ENCODE data around the gene MTF1.
A peak's percentile ranks its signal among the peaks of the same experiment; 100 is the strongest.

MTF1 gene

GRCh38 chr1:37831109-37831508 lies 28.3 kb downstream of the MTF1 start:
- no peak overlapping the region for H3K4me3 ChIP-seq (ENCODE audit: low read length)
- no peak for TF ChIP-seq ZNF274 (IDR thresholded peaks at IDR 0.05; ENCODE audit: low read depth, low read length)

- no peak for TF ChIP-seq ZNF274 (IDR thresholded peaks at IDR 0.05; ENCODE audit: low read depth, low read length)
- no peak overlapping the region for H3K4me3 ChIP-seq (ENCODE audit: low read length)
These were observed 30.9 kb downstream of the MTF1 start for GRCh38 chr1:37828410-37829074.

DNA sequence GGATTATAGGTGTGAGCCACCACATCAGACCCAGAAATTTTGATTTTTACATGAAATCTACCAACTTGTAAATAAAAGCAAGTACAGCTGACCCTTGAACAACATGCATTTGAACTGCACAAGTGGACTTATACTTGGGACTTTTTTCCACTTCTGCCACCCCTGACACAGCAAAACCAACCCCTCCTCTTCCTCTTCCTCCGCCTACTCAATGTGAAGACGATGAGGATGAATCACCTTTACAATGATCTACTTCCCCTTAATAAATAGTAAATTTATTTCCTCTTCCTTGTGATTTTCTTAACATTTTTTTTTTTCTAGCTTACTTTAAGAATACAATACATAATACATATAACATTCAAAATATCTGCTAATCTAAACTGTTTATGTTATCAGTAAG lies 33.9 kb downstream of the MTF1 start:
- no peak for TF ChIP-seq ZNF274 (IDR thresholded peaks at IDR 0.05; ENCODE audit: low read depth, low read length)
- no peak overlapping the region for H3K4me3 ChIP-seq (ENCODE audit: low read length)

GRCh38 chr1:37824001-37824400 lies 35.4 kb downstream of the MTF1 start:
- TF ChIP-seq ZNF274 (IDR thresholded peaks at IDR 0.05; ENCODE audit: low read depth, low read length): no peak
- H3K4me3 ChIP-seq (ENCODE audit: low read length): no peak overlapping the region

GRCh38 chr1:37822906-37823815 lies 36.2 kb downstream of the MTF1 start:
- TF ChIP-seq ZNF274 (IDR thresholded peaks at IDR 0.05; ENCODE audit: low read depth, low read length): no peak
- no peak overlapping the region for H3K4me3 ChIP-seq (ENCODE audit: low read length)

DNA sequence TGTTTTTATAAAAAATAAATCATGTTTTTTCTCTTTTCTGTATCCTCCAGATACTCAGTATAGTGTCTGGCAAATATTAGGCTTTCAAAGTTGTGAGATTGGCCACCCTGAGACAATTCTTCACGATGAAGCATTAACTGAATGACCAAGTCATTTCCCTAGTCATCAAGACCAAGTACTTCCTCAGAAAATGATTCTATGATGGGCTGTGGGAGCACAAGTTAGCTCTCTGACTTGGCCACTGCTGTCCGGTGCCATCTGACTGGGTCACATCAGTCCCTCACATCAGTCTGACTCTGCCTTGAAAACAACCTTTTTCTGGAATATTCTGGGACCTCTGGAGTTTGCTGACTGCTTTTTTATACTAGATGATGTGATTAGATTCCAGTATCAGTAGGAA lies 37.9 kb downstream of the MTF1 start:
- no peak overlapping the region for H3K4me3 ChIP-seq (ENCODE audit: low read length)
- TF ChIP-seq ZNF274 (IDR thresholded peaks at IDR 0.05; ENCODE audit: low read depth, low read length): no peak

- H3K4me3 ChIP-seq (ENCODE audit: low read length): no peak overlapping the region
- TF ChIP-seq ZNF274 (IDR thresholded peaks at IDR 0.05; ENCODE audit: low read depth, low read length): no peak
These were observed 41.9 kb downstream of the MTF1 start for GRCh38 chr1:37817481-37817880.

GRCh38 chr1:37814252-37814651 lies 45.1 kb downstream of the MTF1 start:
- H3K4me3 ChIP-seq (ENCODE audit: low read length): no peak overlapping the region
- no peak for TF ChIP-seq ZNF274 (IDR thresholded peaks at IDR 0.05; ENCODE audit: low read depth, low read length)

- no peak for TF ChIP-seq ZNF274 (IDR thresholded peaks at IDR 0.05; ENCODE audit: low read depth, low read length)
- H3K4me3 ChIP-seq (ENCODE audit: low read length): no peak overlapping the region
These were observed 45.8 kb downstream of the MTF1 start for GRCh38 chr1:37813529-37814145.

GRCh38 chr1:37811027-37811655 lies 48.3 kb downstream of the MTF1 start:
- H3K4me3 ChIP-seq (ENCODE audit: low read length): no peak overlapping the region

DNA sequence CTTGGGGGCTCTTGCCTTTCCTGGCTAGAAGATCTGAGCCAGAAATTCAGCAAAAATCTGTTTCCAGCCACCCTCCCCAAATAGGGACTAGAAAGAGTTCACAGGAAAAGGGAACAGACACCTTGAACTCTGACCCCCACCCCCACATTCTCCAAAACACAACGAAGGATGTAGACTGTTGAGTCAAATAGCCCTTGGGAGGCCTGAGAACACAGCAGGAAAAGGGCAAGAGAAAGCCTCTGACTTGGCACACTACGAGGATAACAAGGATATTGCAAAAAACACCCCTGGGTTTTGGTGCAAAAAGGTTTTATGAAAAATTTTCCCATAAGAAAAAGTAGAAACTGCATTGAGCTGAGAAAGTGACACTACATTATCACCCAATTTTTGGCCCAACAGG lies 49.5 kb downstream of the MTF1 start:
- no peak for TF ChIP-seq ZNF274 (IDR thresholded peaks at IDR 0.05; ENCODE audit: low read depth, low read length)
- no peak overlapping the region for H3K4me3 ChIP-seq (ENCODE audit: low read length)

More at GRCh38 chr1:37811027-37811655, 48.3 kb downstream of the MTF1 start:
- no peak for TF ChIP-seq ZNF274 (IDR thresholded peaks at IDR 0.05; ENCODE audit: low read depth, low read length)

DNA sequence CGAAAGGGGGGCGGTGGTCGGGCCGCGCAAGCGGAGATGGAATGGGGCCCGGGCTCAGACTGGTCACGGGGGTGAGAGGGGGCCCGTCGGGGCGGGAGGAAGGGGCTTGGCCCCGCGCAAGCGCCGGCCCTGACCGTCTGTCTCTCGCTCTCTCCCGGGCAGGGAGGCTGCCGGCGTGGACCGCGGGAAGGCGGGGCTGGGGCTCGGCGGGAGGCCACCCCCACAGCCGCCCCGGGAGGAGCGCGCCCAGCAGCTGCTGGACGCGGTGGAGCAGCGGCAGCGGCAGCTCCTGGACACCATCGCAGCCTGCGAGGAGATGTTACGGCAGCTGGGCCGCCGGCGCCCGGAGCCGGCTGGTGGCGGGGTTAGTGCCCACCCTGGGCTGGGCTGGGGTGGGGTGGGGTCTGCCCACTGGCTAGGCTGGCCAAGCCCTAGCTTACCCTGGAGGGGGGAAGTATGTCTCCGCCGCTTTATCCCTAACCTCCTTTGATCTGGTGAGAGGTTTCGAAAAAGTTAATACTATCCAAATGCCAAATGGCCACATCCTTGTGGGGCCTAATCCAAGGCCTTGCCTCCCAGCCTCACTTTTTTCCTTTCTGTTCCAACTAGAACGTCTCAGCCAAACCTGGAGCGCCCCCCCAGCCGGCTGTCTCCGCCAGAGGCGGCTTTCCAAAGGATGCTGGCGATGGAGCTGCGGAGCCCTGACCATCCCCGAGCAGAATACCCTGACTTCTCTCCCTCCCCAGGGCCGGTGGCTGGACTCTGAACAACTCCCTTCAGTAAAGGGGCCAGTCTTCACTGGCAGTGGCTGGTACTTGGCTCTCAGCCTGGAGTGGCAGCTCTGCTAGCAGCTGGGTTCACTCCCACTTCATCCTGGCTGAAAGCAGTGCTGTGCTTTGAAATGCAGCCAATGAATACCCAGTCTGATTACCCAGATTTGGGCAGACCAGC lies 50.7 kb downstream of the MTF1 start:
- no peak for TF ChIP-seq ZNF274 (IDR thresholded peaks at IDR 0.05; ENCODE audit: low read depth, low read length)
- peak overlapping the region; percentile 96 for H3K4me3 ChIP-seq (ENCODE audit: low read length)

Measured in GM08714 (cell line).